SK-N-SH treated with all-trans-retinoic acid at 6 μM for 48 hours (cell line): ENCODE measurements around the gene TSC22D1.

Experiments used
- ATAC-seq: fragments of 200-7000 bp; cut with Tn5 transposase; 3 replicates; pipeline ENCODE4 v1.9.1; 2020; ENCODE audit warnings: mild to moderate bottlenecking, moderate library complexity
- ARNTL ChIP-seq: fragments of 450-650 bp; formaldehyde crosslinking; IDR thresholded peaks from 2 replicates; pipeline ENCODE4 v1.5.0; 2020; ENCODE audit warnings: low read depth, mild to moderate bottlenecking, moderate library complexity, borderline replicate concordance
- BACH2 ChIP-seq: fragments of 250-450 bp; sonication (Bioruptor Pico); IDR thresholded peaks from 2 replicates; pipeline ENCODE4 v1.9.0; 2021; ENCODE audit warnings: mild to moderate bottlenecking, borderline replicate concordance
- CSDC2 ChIP-seq: fragments of 250-450 bp; sonication (Bioruptor Pico); IDR thresholded peaks from 2 replicates; pipeline ENCODE4 v1.5.0; 2020; ENCODE audit warnings: mild to moderate bottlenecking, moderate library complexity
- GLIS3 ChIP-seq: fragments of 250-450 bp; sonication (Bioruptor Pico); IDR thresholded peaks from 2 replicates; pipeline ENCODE4 v1.5.0; 2020; ENCODE audit warnings: mild to moderate bottlenecking, moderate library complexity
- ISL1 ChIP-seq: fragments of 250-450 bp; sonication (Bioruptor Pico); IDR thresholded peaks from 2 replicates; pipeline ENCODE4 v2.1.2; 2022; ENCODE audit warnings: mild to moderate bottlenecking, moderate library complexity
- OSR1 ChIP-seq: fragments of 250-450 bp; sonication (Bioruptor Pico); IDR thresholded peaks from 2 replicates; pipeline ENCODE4 v1.8.0; 2022; ENCODE audit warnings: moderate library complexity, mild to moderate bottlenecking, inconsistent platforms
- PATZ1 ChIP-seq: fragments of 250-450 bp; sonication (Bioruptor Pico); IDR thresholded peaks from 2 replicates; pipeline ENCODE4 v1.8.0; 2020; ENCODE audit warnings: mild to moderate bottlenecking, moderate library complexity, borderline replicate concordance
- PPARA ChIP-seq: fragments of 250-450 bp; sonication (Bioruptor Pico); IDR thresholded peaks from 2 replicates; pipeline ENCODE4 v1.5.0; 2020; ENCODE audit warnings: mild to moderate bottlenecking, borderline replicate concordance
- RARB ChIP-seq: fragments of 250-450 bp; sonication (Bioruptor Pico); IDR thresholded peaks from 2 replicates; pipeline ENCODE4 v1.8.0; 2021; ENCODE audit warnings: mild to moderate bottlenecking, moderate library complexity
- SNAI2 ChIP-seq: fragments of 250-450 bp; sonication (Bioruptor Pico); IDR thresholded peaks from 2 replicates; pipeline ENCODE4 v1.5.0; 2020; ENCODE audit warnings: mild to moderate bottlenecking, moderate library complexity
- TCF4 ChIP-seq: fragments of 250-450 bp; sonication (Bioruptor Pico); IDR thresholded peaks from 2 replicates; pipeline ENCODE4 v1.8.0; 2021; ENCODE audit warnings: mild to moderate bottlenecking, moderate library complexity, borderline replicate concordance
- TSHZ2 ChIP-seq: fragments of 250-450 bp; sonication (Bioruptor Pico); IDR thresholded peaks from 2 replicates; pipeline ENCODE4 v1.5.0; 2020; ENCODE audit warnings: mild to moderate bottlenecking, moderate library complexity
- ZC3H10 ChIP-seq: fragments of 250-450 bp; sonication (Bioruptor Pico); IDR thresholded peaks from 2 replicates; pipeline ENCODE4 v1.5.1; 2021; ENCODE audit warnings: mild to moderate bottlenecking, moderate library complexity
- ZFP3 ChIP-seq: fragments of 250-450 bp; sonication (Bioruptor Pico); IDR thresholded peaks from 2 replicates; pipeline ENCODE4 v1.5.0; 2020; ENCODE audit warnings: mild to moderate bottlenecking, moderate library complexity
- ZFP30 ChIP-seq: fragments of 450-650 bp; formaldehyde crosslinking; IDR thresholded peaks from 2 replicates; pipeline ENCODE4 v1.5.0; 2022; ENCODE audit warnings: mild to moderate bottlenecking, moderate library complexity
- ZNF565 ChIP-seq: fragments of 450-650 bp; formaldehyde crosslinking; conservative IDR thresholded peaks from 2 replicates; pipeline ENCODE4 v1.5.0; 2020; ENCODE audit warnings: low read depth, mild to moderate bottlenecking, moderate library complexity
- ZNF70 ChIP-seq: fragments of 450-650 bp; formaldehyde crosslinking; IDR thresholded peaks from 2 replicates; pipeline ENCODE4 v1.5.0; 2020; ENCODE audit warnings: mild to moderate bottlenecking, moderate library complexity
- ZNF8 ChIP-seq: fragments of 450-650 bp; formaldehyde crosslinking; IDR thresholded peaks from 2 replicates; pipeline ENCODE4 v1.5.0; 2020; ENCODE audit warnings: mild to moderate bottlenecking, moderate library complexity
- TF ChIP-seq, protein P1 (sequence below): fragments of 250-450 bp; sonication (Bioruptor Pico); IDR thresholded peaks from 2 replicates; pipeline ENCODE4 v1.5.1; 2021; ENCODE audit warnings: mild to moderate bottlenecking, moderate library complexity
- TF ChIP-seq, protein P2 (sequence below): fragments of 250-450 bp; sonication (Bioruptor Pico); IDR thresholded peaks from 2 replicates; pipeline ENCODE4 v1.8.0; 2021; ENCODE audit warnings: low read depth, mild to moderate bottlenecking, moderate library complexity, borderline replicate concordance
- TF ChIP-seq, protein P3 (sequence below): fragments of 250-450 bp; sonication (Bioruptor Pico); IDR thresholded peaks from 2 replicates; pipeline ENCODE4 v1.5.1; 2020; ENCODE audit warnings: low read depth, mild to moderate bottlenecking, moderate library complexity

Gene TSC22D1

DNA sequence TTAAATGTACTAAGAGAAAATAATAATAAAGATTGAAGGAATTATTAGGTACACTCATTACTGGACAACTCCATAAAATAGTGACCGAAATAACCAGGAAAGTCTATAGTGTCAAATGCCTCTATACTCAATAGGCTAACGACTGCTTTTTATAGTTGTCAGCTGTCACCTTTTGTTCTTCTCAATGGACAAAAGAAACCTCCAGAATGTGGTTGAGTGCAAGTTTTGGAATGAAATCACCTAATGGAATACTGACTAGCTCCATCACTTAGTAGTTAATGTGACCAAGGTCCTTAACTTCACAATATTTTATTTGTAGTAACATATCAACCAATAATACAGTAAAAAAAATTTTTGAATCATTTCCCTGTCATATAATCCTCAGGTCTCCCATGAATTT, 18.1 kb downstream of the TSC22D1 start:
- no peak for ATAC-seq

DNA sequence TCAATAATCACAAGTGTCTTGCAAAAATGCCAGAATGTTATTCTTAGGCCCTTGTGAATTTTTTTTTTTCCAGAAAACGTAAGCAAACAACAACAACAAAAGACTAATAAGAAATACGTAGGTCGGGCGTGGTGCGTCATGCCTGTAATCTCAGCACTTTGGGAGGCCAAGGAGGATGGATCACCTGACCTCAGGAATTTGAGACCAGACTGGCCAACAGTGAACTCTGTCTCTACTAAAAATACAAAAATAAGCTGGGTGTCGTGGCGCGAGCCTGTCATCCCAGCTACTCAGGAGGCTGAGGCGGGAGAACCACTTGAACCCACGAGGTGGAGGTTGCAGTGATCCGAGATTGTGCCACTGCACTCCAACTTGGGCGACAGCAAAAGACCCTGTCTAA, 20.9 kb downstream of the TSC22D1 start:
- ATAC-seq, result no peak
- TF ChIP-seq CSDC2 (CRISPR knock-in tag), result no peak
- no peak for TF ChIP-seq PATZ1 (CRISPR knock-in tag)
- TF ChIP-seq RARB (CRISPR knock-in tag), result no peak
- TF ChIP-seq ZFP30 (CRISPR knock-in tag), result no peak
- no peak for TF ChIP-seq TCF4 (CRISPR knock-in tag)
- no peak for TF ChIP-seq ZFP3 (CRISPR knock-in tag)
- no peak for TF ChIP-seq PPARA (CRISPR knock-in tag)
- TF ChIP-seq, protein P1, sequence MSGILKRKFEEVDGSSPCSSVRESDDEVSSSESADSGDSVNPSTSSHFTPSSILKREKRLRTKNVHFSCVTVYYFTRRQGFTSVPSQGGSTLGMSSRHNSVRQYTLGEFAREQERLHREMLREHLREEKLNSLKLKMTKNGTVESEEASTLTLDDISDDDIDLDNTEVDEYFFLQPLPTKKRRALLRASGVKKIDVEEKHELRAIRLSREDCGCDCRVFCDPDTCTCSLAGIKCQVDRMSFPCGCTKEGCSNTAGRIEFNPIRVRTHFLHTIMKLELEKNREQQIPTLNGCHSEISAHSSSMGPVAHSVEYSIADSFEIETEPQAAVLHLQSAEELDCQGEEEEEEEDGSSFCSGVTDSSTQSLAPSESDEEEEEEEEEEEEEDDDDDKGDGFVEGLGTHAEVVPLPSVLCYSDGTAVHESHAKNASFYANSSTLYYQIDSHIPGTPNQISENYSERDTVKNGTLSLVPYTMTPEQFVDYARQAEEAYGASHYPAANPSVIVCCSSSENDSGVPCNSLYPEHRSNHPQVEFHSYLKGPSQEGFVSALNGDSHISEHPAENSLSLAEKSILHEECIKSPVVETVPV (CRISPR knock-in tag), result no peak
- TF ChIP-seq, protein P2, sequence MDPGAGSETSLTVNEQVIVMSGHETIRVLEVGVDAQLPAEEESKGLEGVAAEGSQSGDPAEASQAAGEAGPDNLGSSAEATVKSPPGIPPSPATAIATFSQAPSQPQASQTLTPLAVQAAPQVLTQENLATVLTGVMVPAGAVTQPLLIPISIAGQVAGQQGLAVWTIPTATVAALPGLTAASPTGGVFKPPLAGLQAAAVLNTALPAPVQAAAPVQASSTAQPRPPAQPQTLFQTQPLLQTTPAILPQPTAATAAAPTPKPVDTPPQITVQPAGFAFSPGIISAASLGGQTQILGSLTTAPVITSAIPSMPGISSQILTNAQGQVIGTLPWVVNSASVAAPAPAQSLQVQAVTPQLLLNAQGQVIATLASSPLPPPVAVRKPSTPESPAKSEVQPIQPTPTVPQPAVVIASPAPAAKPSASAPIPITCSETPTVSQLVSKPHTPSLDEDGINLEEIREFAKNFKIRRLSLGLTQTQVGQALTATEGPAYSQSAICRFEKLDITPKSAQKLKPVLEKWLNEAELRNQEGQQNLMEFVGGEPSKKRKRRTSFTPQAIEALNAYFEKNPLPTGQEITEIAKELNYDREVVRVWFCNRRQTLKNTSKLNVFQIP (CRISPR knock-in tag), result no peak

More for the DNA sequence above, 18.1 kb downstream of the TSC22D1 start:
- TF ChIP-seq, protein P2 (CRISPR knock-in tag), result no peak
- TF ChIP-seq OSR1 (CRISPR knock-in tag) (no peak), ZC3H10 (CRISPR knock-in tag) (no peak), SNAI2 (CRISPR knock-in tag) (no peak), ISL1 (no peak), ZFP3 (CRISPR knock-in tag) (no peak), BACH2 (CRISPR knock-in tag) (no peak), PPARA (CRISPR knock-in tag) (no peak), GLIS3 (CRISPR knock-in tag) (no peak), ZNF565 (CRISPR knock-in tag) (no peak), ZFP30 (CRISPR knock-in tag) (no peak), TSHZ2 (CRISPR knock-in tag) (no peak), PATZ1 (CRISPR knock-in tag) (no peak), ZNF70 (CRISPR knock-in tag) (no peak), ARNTL (CRISPR knock-in tag) (no peak), TCF4 (CRISPR knock-in tag) (no peak), CSDC2 (CRISPR knock-in tag) (no peak), ZNF8 (CRISPR knock-in tag) (no peak)
- TF ChIP-seq, protein P3, sequence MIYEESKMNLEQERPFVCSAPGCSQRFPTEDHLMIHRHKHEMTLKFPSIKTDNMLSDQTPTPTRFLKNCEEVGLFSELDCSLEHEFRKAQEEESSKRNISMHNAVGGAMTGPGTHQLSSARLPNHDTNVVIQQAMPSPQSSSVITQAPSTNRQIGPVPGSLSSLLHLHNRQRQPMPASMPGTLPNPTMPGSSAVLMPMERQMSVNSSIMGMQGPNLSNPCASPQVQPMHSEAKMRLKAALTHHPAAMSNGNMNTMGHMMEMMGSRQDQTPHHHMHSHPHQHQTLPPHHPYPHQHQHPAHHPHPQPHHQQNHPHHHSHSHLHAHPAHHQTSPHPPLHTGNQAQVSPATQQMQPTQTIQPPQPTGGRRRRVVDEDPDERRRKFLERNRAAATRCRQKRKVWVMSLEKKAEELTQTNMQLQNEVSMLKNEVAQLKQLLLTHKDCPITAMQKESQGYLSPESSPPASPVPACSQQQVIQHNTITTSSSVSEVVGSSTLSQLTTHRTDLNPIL (CRISPR knock-in tag), result no peak
- TF ChIP-seq, protein P1 (CRISPR knock-in tag), result no peak
